SU-DHL-6 (cell line): ENCODE results near the gene ADCY2.

Source experiments
- H2AFZ ChIP-seq: fragments of 200-600 bp; sonication (generic); 2 replicates; pipeline ENCODE4 v1.6.1; 2014; ENCODE audit warnings: low read depth, mild to moderate bottlenecking, moderate library complexity, mixed read lengths, antibody characterized with exemption, low read length; ENCODE audit not compliant: severe bottlenecking
- H3F3A ChIP-seq: fragments of 200-600 bp; shearing (Covaris generic); 2 replicates; pipeline ENCODE4 v1.6.0; 2016; ENCODE audit warnings: antibody characterized with exemption, mild to moderate bottlenecking; ENCODE audit not compliant: insufficient read depth
- H3K27ac ChIP-seq: fragments of 200-600 bp; sonication (generic); 2 replicates; pipeline ENCODE4 v1.5.1; 2016; ENCODE audit warnings: low read depth, mild to moderate bottlenecking, low read length, moderate library complexity, mixed read lengths
- H3K27me3 ChIP-seq: fragments of 200-600 bp; sonication (generic), shearing (Covaris generic); 2 replicates; pipeline ENCODE4 v1.6.0; 2014; ENCODE audit warnings: mild to moderate bottlenecking, low read length
- H3K36me3 ChIP-seq: fragments of 200-600 bp; sonication (generic); 2 replicates; pipeline ENCODE4 v1.6.1; 2014; ENCODE audit warnings: mild to moderate bottlenecking, low read length, mixed read lengths
- H3K4me2 ChIP-seq: fragments of 300-600, 200-600 bp; shearing (Covaris generic), sonication (generic); 2 replicates; pipeline ENCODE4 v1.6.0; 2014; ENCODE audit warnings: low read length, low read depth, mild to moderate bottlenecking; ENCODE audit not compliant: poor library complexity, severe bottlenecking
- H3K4me3 ChIP-seq: fragments of 200-600 bp; sonication (generic); 2 replicates; pipeline ENCODE4 v1.5.1; 2014; ENCODE audit warnings: antibody characterized with exemption, low read length, mild to moderate bottlenecking, mixed read lengths; ENCODE audit not compliant: insufficient read depth, poor library complexity, severe bottlenecking
- H3K79me2 ChIP-seq: fragments of 200-600 bp; sonication (generic); 2 replicates; pipeline ENCODE4 v1.6.1; 2014; ENCODE audit warnings: mild to moderate bottlenecking, low read length, moderate library complexity; ENCODE audit not compliant: insufficient read depth
- H3K9ac ChIP-seq: fragments of 200-600 bp; sonication (generic); 2 replicates; pipeline ENCODE4 v1.7.0; 2014; ENCODE audit warnings: mild to moderate bottlenecking, low read length
- H3K9me2 ChIP-seq: fragments of 200-600 bp; sonication (generic); replicated peaks from 2 replicates; pipeline ENCODE4 v1.6.1; 2014; ENCODE audit warnings: low read length; ENCODE audit not compliant: insufficient read depth
- H3K9me3 ChIP-seq: fragments of 200-600 bp; sonication (generic); 2 replicates; pipeline ENCODE4 v1.6.1; 2014; ENCODE audit warnings: low read length, mixed read lengths; ENCODE audit not compliant: insufficient read depth
- H4K20me1 ChIP-seq: fragments of 200-600 bp; sonication (generic); 2 replicates; pipeline ENCODE4 v1.6.1; 2014; ENCODE audit warnings: low read depth, mild to moderate bottlenecking, antibody characterized with exemption, low read length, moderate library complexity, mixed read lengths
- CTCF ChIP-seq: fragments of 200-600 bp; sonication (generic); IDR thresholded peaks from one replicate; pipeline ENCODE4 v1.5.1; 2017; ENCODE audit warnings: antibody characterized with exemption, mild to moderate bottlenecking, low read length, moderate library complexity; ENCODE audit not compliant: insufficient read depth, poor library complexity, severe bottlenecking
- EZH2phosphoT487 ChIP-seq: fragments of 200-600 bp; sonication (generic), shearing (Covaris generic); conservative IDR thresholded peaks from 2 replicates; pipeline ENCODE4 v1.6.1; 2018; ENCODE audit warnings: mild to moderate bottlenecking, antibody characterized with exemption, low read length, moderate library complexity, mixed read lengths

The ADCY2 gene

GRCh38 chr5:7754997-7755596, 359.2 kb downstream of the ADCY2 start:
- no peaks in the 10 kb centered on the region for H3K9me3 ChIP-seq
- H3K27me3 ChIP-seq, result no peaks in the 10 kb centered on the region
- no peak overlapping the region for H3K4me2 ChIP-seq
- H3F3A ChIP-seq, result no peaks in the 10 kb centered on the region
- no peaks in the 10 kb centered on the region for H3K79me2 ChIP-seq
- H3K9ac ChIP-seq, result no peak overlapping the region
- no peak overlapping the region for H3K27ac ChIP-seq
- H3K9me2 ChIP-seq, result no peaks in the 10 kb centered on the region
- TF ChIP-seq EZH2phosphoT487 (no peak), CTCF (peak; percentile 92)
- H3K4me3 ChIP-seq, result no peak overlapping the region
- H4K20me1 ChIP-seq, result no peaks in the 10 kb centered on the region
- no peaks in the 10 kb centered on the region for H3K36me3 ChIP-seq
- H2AFZ ChIP-seq, result peak overlapping the region; percentile 10

DNA sequence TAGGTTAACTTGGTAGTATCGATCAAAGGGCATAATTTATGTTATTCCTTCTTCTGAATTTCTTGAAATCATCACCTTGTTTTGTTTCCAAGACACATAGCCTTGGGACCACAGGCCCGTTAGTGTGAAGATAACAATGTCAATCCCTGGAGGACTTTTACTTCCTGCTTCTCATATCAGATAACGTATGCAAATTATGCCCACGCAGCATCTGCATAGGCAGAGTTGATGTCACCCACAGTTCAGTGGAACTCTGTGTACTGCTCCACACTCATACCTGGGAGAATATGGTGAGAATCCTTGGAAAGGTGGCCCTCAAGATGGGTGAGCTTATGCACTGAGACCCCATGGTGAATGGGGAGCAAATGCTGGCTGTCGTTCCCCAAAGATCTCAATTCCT, 360.0 kb downstream of the ADCY2 start:
- TF ChIP-seq EZH2phosphoT487 (no peak), CTCF (no peak)
- H3K9me3 ChIP-seq, result no peaks in the 10 kb centered on the region
- H2AFZ ChIP-seq, result no peak overlapping the region
- no peaks in the 10 kb centered on the region for H3K36me3 ChIP-seq
- no peak overlapping the region for H3K27ac ChIP-seq
- no peaks in the 10 kb centered on the region for H4K20me1 ChIP-seq
- H3K9ac ChIP-seq, result no peak overlapping the region
- no peaks in the 10 kb centered on the region for H3K79me2 ChIP-seq
- no peaks in the 10 kb centered on the region for H3K27me3 ChIP-seq
- no peak overlapping the region for H3K4me2 ChIP-seq
- no peak overlapping the region for H3K4me3 ChIP-seq
- H3K9me2 ChIP-seq, result no peaks in the 10 kb centered on the region
- H3F3A ChIP-seq, result no peaks in the 10 kb centered on the region

- Histone ChIP-seq H4K20me1 (no peaks in the 10 kb centered on the region), H3K27me3 (no peaks in the 10 kb centered on the region), H3K9me3 (no peaks in the 10 kb centered on the region), H2AFZ (no peak overlapping the region), H3K27ac (no peak overlapping the region), H3K9me2 (no peaks in the 10 kb centered on the region), H3K9ac (no peak overlapping the region), H3K4me3 (no peak overlapping the region), H3F3A (no peaks in the 10 kb centered on the region), H3K4me2 (no peak overlapping the region), H3K36me3 (no peaks in the 10 kb centered on the region), H3K79me2 (no peaks in the 10 kb centered on the region)
- TF ChIP-seq EZH2phosphoT487 (no peak), CTCF (no peak)
Measured at GRCh38 chr5:7756453-7756852, 360.5 kb downstream of the ADCY2 start.
